A549 (cell line): ENCODE results near the gene CCL19. TPM values are rescaled to one million over a fixed set of nuclear protein-coding genes. Genes with fewer than 3 reads are reported as not detected.
A peak's percentile ranks its signal among the peaks of the same experiment; 100 is the strongest.

ENCODE experiments used
- ATAC-seq, 2 experiments: fragments of 200-7000 bp in 1 of 2; fragments of >200 bp in 1 of 2; cut with Nextera tagmentation in 1 of 2; cut with Tn5 transposase in 1 of 2; 3 replicates each; pipeline versions ENCODE4 v1.8.0 to v1.9.1; 2018 to 2020; ENCODE audit warnings: mild to moderate bottlenecking in 1 of 2, moderate library complexity in 1 of 2
- CTCF ChIA-PET: fragments of 300-600 bp; sonication (Branson Sonifier 250); formaldehyde crosslinking; extraction: SDS; loops from one replicate; lab custom pipeline; 2021; ENCODE audit warnings: antibody characterized with exemption, inconsistent platforms; lab: Yijun Ruan, JAX
- POLR2A ChIA-PET: fragments of 350-600 bp; formaldehyde crosslinking; extraction: SDS; loops from one replicate; lab custom pipeline; 2021; ENCODE audit warnings: antibody characterized with exemption, inconsistent platforms; lab: Yijun Ruan, JAX
- DNase-seq, 2 experiments: peaks; one replicate each; pipeline versions ENCODE4 v3.0.0 to v3.0.0-alpha.2; 2011 to 2016; ENCODE audit warnings: low read depth in 1 of 2, low spot score in 1 of 2
- FAIRE-seq: peaks from 2 replicates; lab custom pipeline; 2011; peaks lifted over from hg19 to GRCh38; lab: Jason Lieb, UNC
- H3K27ac ChIP-seq, 2 experiments: fragments of >200 bp; sonication (Bioruptor Twin); formaldehyde crosslinking; 3 replicates each; pipeline ENCODE4 v1.5.1; 2016 to 2017
- H3K4me1 ChIP-seq: fragments of >200 bp; sonication (Bioruptor Twin); formaldehyde crosslinking; 3 replicates; pipeline ENCODE4 v1.6.1; 2016
- H3K4me2 ChIP-seq: fragments of >200 bp; sonication (Bioruptor Twin); formaldehyde crosslinking; 3 replicates; pipeline ENCODE4 v1.6.1; 2016
- H3K4me3 ChIP-seq: fragments of >200 bp; sonication (Bioruptor Twin); formaldehyde crosslinking; 3 replicates; pipeline ENCODE4 v1.5.1; 2016
- H3K9me3 ChIP-seq: fragments of >200 bp; sonication (Bioruptor Twin); formaldehyde crosslinking; 3 replicates; pipeline ENCODE4 v1.6.1; 2016
- BHLHE40 ChIP-seq: IDR thresholded peaks from 2 replicates; pipeline ENCODE4 v1.6.1; 2012; ENCODE audit warnings: low read depth, low read length, inconsistent platforms
- CEBPB ChIP-seq, 2 experiments: fragments of >200 bp in 1 of 2; sonication (Bioruptor Twin) in 1 of 2; formaldehyde crosslinking in 1 of 2; IDR thresholded peaks; 2 replicates each; pipeline ENCODE4 v1.6.1; 2012 to 2016
- CHD4 ChIP-seq: fragments of 200-600 bp; sonication (generic); IDR thresholded peaks from 2 replicates; pipeline ENCODE4 v1.6.1; 2016; ENCODE audit warnings: antibody characterized with exemption, mild to moderate bottlenecking, borderline replicate concordance
- EHF ChIP-seq: fragments of 250-450 bp; sonication (Bioruptor Pico); IDR thresholded peaks from 2 replicates; pipeline ENCODE4 v1.5.0; 2020; ENCODE audit warnings: mild to moderate bottlenecking
- EHMT2 ChIP-seq: fragments of 200-600 bp; sonication (generic); IDR thresholded peaks from 2 replicates; pipeline ENCODE4 v1.6.1; 2016; ENCODE audit warnings: antibody characterized with exemption, low read depth, mild to moderate bottlenecking, moderate library complexity
- ELK1 ChIP-seq: fragments of 150-350 bp; IDR thresholded peaks from 2 replicates; pipeline ENCODE4 v1.6.1; 2014; ENCODE audit warnings: low read depth, mild to moderate bottlenecking, low read length
- ESRRA ChIP-seq: fragments of 150-350 bp; IDR thresholded peaks from 2 replicates; pipeline ENCODE4 v1.6.1; 2014; ENCODE audit warnings: mild to moderate bottlenecking, low read length, borderline replicate concordance
- GATA3 ChIP-seq: IDR thresholded peaks from 2 replicates; pipeline ENCODE4 v1.6.1; 2012; ENCODE audit warnings: borderline replicate concordance
- HEYL ChIP-seq: fragments of 250-450 bp; sonication (Bioruptor Pico); IDR thresholded peaks from 2 replicates; pipeline ENCODE4 v1.8.0; 2021; ENCODE audit warnings: mild to moderate bottlenecking, moderate library complexity
- HOXB5 ChIP-seq: fragments of 250-450 bp; sonication (Bioruptor Pico); IDR thresholded peaks from 2 replicates; pipeline ENCODE4 v1.5.0; 2020; ENCODE audit warnings: mild to moderate bottlenecking, moderate library complexity
- JUN ChIP-seq, 2 experiments: fragments of >200 bp; sonication (Bioruptor Twin); formaldehyde crosslinking; IDR thresholded peaks; 2 replicates in 1 of 2; 3 replicates in 1 of 2; pipeline ENCODE4 v1.6.1; 2016 to 2017
- KDM1A ChIP-seq: fragments of 200-600 bp; sonication (generic); IDR thresholded peaks from 2 replicates; pipeline ENCODE4 v1.6.1; 2016; ENCODE audit warnings: low read depth, mild to moderate bottlenecking
- KDM5A ChIP-seq: fragments of 200-600 bp; sonication (generic); IDR thresholded peaks from 2 replicates; pipeline ENCODE4 v1.6.1; 2016; ENCODE audit warnings: antibody characterized with exemption, mild to moderate bottlenecking
- MAFK ChIP-seq: fragments of 450-650 bp; IDR thresholded peaks from 2 replicates; pipeline ENCODE4 v1.6.1; 2014; ENCODE audit not compliant: partially characterized antibody
- MAZ ChIP-seq: fragments of 150-350 bp; IDR thresholded peaks from 2 replicates; pipeline ENCODE4 v1.6.1; 2014; ENCODE audit warnings: antibody characterized with exemption, low read depth, low read length, borderline replicate concordance
- MYC ChIP-seq: IDR thresholded peaks from 2 replicates; pipeline ENCODE4 v1.6.1; 2012; ENCODE audit warnings: mild to moderate bottlenecking, inconsistent platforms, low read length, improper control_type of control experiment, borderline replicate concordance
- NFE2L2 ChIP-seq: fragments of 150-350 bp; conservative IDR thresholded peaks from 2 replicates; pipeline ENCODE4 v1.6.1; 2014; ENCODE audit warnings: low read length
- NR3C1 ChIP-seq: fragments of >200 bp; sonication (Bioruptor Twin); formaldehyde crosslinking; IDR thresholded peaks from 3 replicates; pipeline ENCODE4 v1.6.1; 2017
- POLR2AphosphoS2 ChIP-seq: conservative IDR thresholded peaks from 2 replicates; pipeline ENCODE4 v1.6.1; 2012; ENCODE audit warnings: low read length, improper control_type of control experiment, inconsistent platforms
- RAD21 ChIP-seq, 2 experiments: fragments of >200 bp in 1 of 2; sonication (Bioruptor Twin) in 1 of 2; formaldehyde crosslinking in 1 of 2; IDR thresholded peaks in 1 of 2; conservative IDR thresholded peaks in 1 of 2; 2 replicates in 1 of 2; 3 replicates in 1 of 2; pipeline ENCODE4 v1.6.1; 2012 to 2018; ENCODE audit warnings: inconsistent platforms in 1 of 2
- RARB ChIP-seq: fragments of 250-450 bp; sonication (Bioruptor Pico); IDR thresholded peaks from 2 replicates; pipeline ENCODE4 v1.8.0; 2021; ENCODE audit warnings: mild to moderate bottlenecking, moderate library complexity
- RCOR1 ChIP-seq: fragments of 150-350 bp; IDR thresholded peaks from 2 replicates; pipeline ENCODE4 v1.6.1; 2014; ENCODE audit warnings: antibody characterized with exemption, low read length, low read depth
- RFX5 ChIP-seq: fragments of 450-650 bp; IDR thresholded peaks from 2 replicates; pipeline ENCODE4 v1.7.1; 2014; ENCODE audit warnings: antibody characterized with exemption, mild to moderate bottlenecking, moderate library complexity
- SMC3 ChIP-seq: fragments of >200 bp; sonication (Bioruptor Twin); formaldehyde crosslinking; IDR thresholded peaks from 3 replicates; pipeline ENCODE4 v1.6.1; 2018; ENCODE audit warnings: inconsistent platforms
- TP53 ChIP-seq: fragments of 250-450 bp; sonication (Bioruptor Pico); IDR thresholded peaks from 2 replicates; pipeline ENCODE4 v1.5.0; 2021; ENCODE audit warnings: mild to moderate bottlenecking, moderate library complexity
- ZC3H11A ChIP-seq: fragments of 450-650 bp; IDR thresholded peaks from 2 replicates; pipeline ENCODE4 v1.6.1; 2014; ENCODE audit warnings: antibody characterized with exemption, mild to moderate bottlenecking
- ZNF302 ChIP-seq: fragments of 250-450 bp; sonication (Bioruptor Pico); IDR thresholded peaks from 2 replicates; pipeline ENCODE4 v1.9.0; 2021; ENCODE audit warnings: inconsistent platforms, mild to moderate bottlenecking, moderate library complexity
- ZSCAN20 ChIP-seq: fragments of 250-450 bp; sonication (Bioruptor Pico); IDR thresholded peaks from 2 replicates; pipeline ENCODE4 v1.8.0; 2022; ENCODE audit warnings: mild to moderate bottlenecking, moderate library complexity
- WGBS: methylation state at CpG from one replicate; pipeline ENCODE4 v1.1.6; 2017; ENCODE audit errors: missing lambda C conversion rate; 5-methylcytosine and 5-hydroxymethylcytosine counted together
- polyA plus RNA-seq, 4 experiments: library from polyadenylated mRNA; depleted of rRNA in 3 of 4; stranded (reverse); fragments of >200 nt; fragmentation: RNase III in 1 of 4; extraction: RNeasy Plus Mini Kit Qiagen cat#74134 plus additional on column Dnase treatment in 1 of 4; gene quantifications; 2 replicates in 3 of 4; 3 replicates in 1 of 4; pipeline ENCODE4 v1.2.3, GENCODE V29; 2011 to 2017
- TF ChIP-seq, protein P1 (sequence below): IDR thresholded peaks from 2 replicates; pipeline ENCODE4 v1.6.1; 2012
- TF ChIP-seq, protein P2 (sequence below): IDR thresholded peaks from 2 replicates; pipeline ENCODE4 v1.6.1; 2012

Gene CCL19
- polyA plus RNA-seq, 2 of the 4 experiments (the other 2 are of a cell fraction), result not detected

DNA sequence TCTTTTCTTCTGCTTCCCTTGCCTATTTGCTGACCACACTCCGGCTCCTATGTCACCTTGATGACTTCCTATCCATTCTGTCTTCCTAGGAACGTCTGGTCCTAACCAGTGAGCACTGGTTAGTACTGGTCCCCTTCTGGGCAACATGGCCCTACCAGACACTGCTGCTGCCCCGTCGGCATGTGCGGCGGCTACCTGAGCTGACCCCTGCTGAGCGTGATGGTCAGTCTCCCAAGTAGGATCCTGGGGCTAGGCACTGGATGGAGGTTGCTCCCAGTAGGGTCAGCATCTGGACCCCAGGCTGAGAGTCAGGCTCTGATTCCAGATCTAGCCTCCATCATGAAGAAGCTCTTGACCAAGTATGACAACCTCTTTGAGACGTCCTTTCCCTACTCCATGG is 42.4 kb downstream of the CCL19 start (continued):
- no peak for TF ChIP-seq MAZ
- TF ChIP-seq ZC3H11A, result no peak
- TF ChIP-seq, protein P1, sequence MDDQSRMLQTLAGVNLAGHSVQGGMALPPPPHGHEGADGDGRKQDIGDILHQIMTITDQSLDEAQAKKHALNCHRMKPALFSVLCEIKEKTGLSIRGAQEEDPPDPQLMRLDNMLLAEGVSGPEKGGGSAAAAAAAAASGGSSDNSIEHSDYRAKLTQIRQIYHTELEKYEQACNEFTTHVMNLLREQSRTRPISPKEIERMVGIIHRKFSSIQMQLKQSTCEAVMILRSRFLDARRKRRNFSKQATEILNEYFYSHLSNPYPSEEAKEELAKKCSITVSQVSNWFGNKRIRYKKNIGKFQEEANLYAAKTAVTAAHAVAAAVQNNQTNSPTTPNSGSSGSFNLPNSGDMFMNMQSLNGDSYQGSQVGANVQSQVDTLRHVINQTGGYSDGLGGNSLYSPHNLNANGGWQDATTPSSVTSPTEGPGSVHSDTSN, result no peak

GRCh38 chr9:34647651-34648050 is 43.4 kb downstream of the CCL19 start:
- Histone ChIP-seq H3K4me1 (peaks cover 36% of the 10 kb centered on the region), H3K9me3 (no peaks in the 10 kb centered on the region), H3K4me2 (peak overlapping the region; percentile 94), H3K27ac (peak overlapping the region in 1 of 2 experiments; percentile 94; a peak in 2 of 6 replicates), H3K4me3 (peak overlapping the region; percentile 60)
- POLR2A ChIA-PET, result interaction anchor here (2.0 kb wide), 1 partner anchor 10 kb away, joined by 17 read pairs; the partner anchor contains the start of gene SIGMAR1
- DNase-seq (no peak), FAIRE-seq (no peak), ATAC-seq (no peak)
- TF ChIP-seq BHLHE40 (no peak), CEBPB (IDR thresholded peaks at IDR 0.05) (no peak), NFE2L2 (no peak), GATA3 (no peak), KDM1A (no peak), SMC3 (no peak), RFX5 (no peak), RCOR1 (no peak), ELK1 (no peak), HOXB5 (CRISPR knock-in tag) (no peak)
- TF ChIP-seq, protein P1, result no peak
- CTCF ChIA-PET, result interaction anchor here (0.6 to 22.6 kb wide), 7 partner anchors 11 to 946 kb away, joined by 3 to 288 read pairs (median 7); partner anchors contain the start of genes CCL27, RPP25L and SIGMAR1
- WGBS, result 92% methylated on average over 10 of the region's 10 CpGs

GRCh38 chr9:34647084-34647403 is 44.0 kb downstream of the CCL19 start:
- Histone ChIP-seq H3K27ac (peak overlapping the region; percentile 80 to 94), H3K4me2 (peak overlapping the region; percentile 94), H3K4me3 (peak overlapping the region; percentile 60), H3K4me1 (peaks cover 31% of the 10 kb centered on the region)
- ChIA-PET CTCF (interaction anchor here (0.7 to 22.6 kb wide), 16 partner anchors 10 to 113 kb away, joined by 3 to 288 read pairs (median 4); partner anchors contain the start of genes CCL27, DCTN3, RPP25L and SIGMAR1), POLR2A (interaction anchor here (0.6 to 2.0 kb wide), 5 partner anchors 9 to 973 kb away, joined by 3 to 17 read pairs (median 4); partner anchors contain the start of genes DCTN3 and SIGMAR1)
- TF ChIP-seq POLR2AphosphoS2 (no peak), TP53 (CRISPR knock-in tag) (no peak), MYC (no peak), NR3C1 (no peak), HEYL (no peak), RAD21 (conservative IDR thresholded peaks at IDR 0.05 in 1 of 2, IDR thresholded peaks at IDR 0.05 in 1 of 2) (no peak), RARB (no peak), RCOR1 (no peak), EHF (no peak), JUN (IDR thresholded peaks at IDR 0.05) (no peak), MAFK (no peak), EHMT2 (no peak), ESRRA (no peak), KDM1A (no peak), KDM5A (no peak), CHD4 (no peak), ZNF302 (CRISPR knock-in tag) (no peak), ZSCAN20 (CRISPR knock-in tag) (no peak)
- TF ChIP-seq, protein P1, result no peak
- TF ChIP-seq, protein P2, sequence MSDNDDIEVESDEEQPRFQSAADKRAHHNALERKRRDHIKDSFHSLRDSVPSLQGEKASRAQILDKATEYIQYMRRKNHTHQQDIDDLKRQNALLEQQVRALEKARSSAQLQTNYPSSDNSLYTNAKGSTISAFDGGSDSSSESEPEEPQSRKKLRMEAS, result no peak
- TF ChIP-seq, all 56 proteins: peak for 0
- DNase-seq (no peak), FAIRE-seq (no peak), ATAC-seq (peak; percentile 25 to 37; a peak in 5 of 6 replicates)
- H3K9me3 ChIP-seq, result no peaks in the 10 kb centered on the region
- WGBS, result 23% methylated on average over 8 of the region's 8 CpGs
